Activated CD4-positive, alpha-beta T cell treated with anti-CD3 and anti-CD28 coated beads, Interleukin-2, amount 10 ng/mL, durations not matched to agents 24 days and 14 days (primary cell): ENCODE measurements around the gene CELF6. TPM values are rescaled to one million over a fixed set of nuclear protein-coding genes. Genes with fewer than 3 reads are reported as not detected.

Experiments
- DNase-seq: peaks from one replicate; pipeline ENCODE4 v3.0.0; 2022
- H3K27ac Mint-ChIP-seq: one replicate; pipeline ENCODE4 v1.8.0; 2022; ENCODE audit warnings: mild to moderate bottlenecking, mixed read lengths
- H3K27me3 Mint-ChIP-seq: one replicate; pipeline ENCODE4 v1.8.0; 2022; ENCODE audit warnings: mixed read lengths
- H3K36me3 Mint-ChIP-seq: one replicate; pipeline ENCODE4 v1.8.0; 2022; ENCODE audit warnings: low read depth, mild to moderate bottlenecking, mixed read lengths
- H3K4me1 Mint-ChIP-seq: one replicate; pipeline ENCODE4 v1.8.0; 2021; ENCODE audit warnings: mixed read lengths
- H3K4me3 Mint-ChIP-seq: one replicate; pipeline ENCODE4 v1.8.0; 2022; ENCODE audit warnings: mild to moderate bottlenecking, moderate library complexity, mixed read lengths
- H3K9me3 Mint-ChIP-seq: one replicate; pipeline ENCODE4 v1.8.0; 2021; ENCODE audit warnings: mixed read lengths
- intact Hi-C: fragments of 100-400 bp; cut with micrococcal nuclease; formaldehyde crosslinking; loops from one replicate; pipeline ENCODE4 v1.15.1; 2023
- total RNA-seq: library from RNA; stranded (reverse); gene quantifications from 2 replicates; pipeline ENCODE4 v1.2.3, GENCODE V29; 2022

Gene CELF6
- total RNA-seq, 1 donor from 2014 or later, result 0.21 TPM

DNA sequence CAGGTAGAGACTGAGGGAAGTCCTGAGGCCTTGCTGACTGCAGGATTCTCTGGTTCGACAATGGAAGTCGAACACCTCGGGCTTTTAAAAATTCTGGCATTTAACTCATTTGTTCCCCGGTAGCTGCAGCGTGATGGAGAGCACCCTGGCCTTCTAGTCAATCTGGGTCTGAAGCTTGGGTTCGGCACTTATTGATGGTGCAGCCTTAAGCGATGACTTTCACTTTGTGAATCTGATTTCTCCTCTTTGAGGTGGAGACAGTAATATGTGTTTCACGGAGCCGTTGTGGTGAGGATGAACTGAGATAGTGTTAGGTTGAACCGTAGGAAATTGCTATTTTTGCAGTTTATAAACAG, 47.0 kb downstream of the CELF6 start:
- intact Hi-C loops, result loop anchor here (1.0 to 2.0 kb wide), 8 partner anchors 36 to 510 kb away; partner anchors contain the start of genes ADPGK, ARIH1, HEXA and MYO9A
- Mint-ChIP-seq H3K36me3 (peaks cover 16% of the 10 kb centered on the region), H3K9me3 (no peaks in the 10 kb centered on the region), H3K4me1 (peaks cover 32% of the 10 kb centered on the region), H3K27me3 (peaks cover 4% of the 10 kb centered on the region), H3K4me3 (peak overlapping the region; percentile 88), H3K27ac (peak overlapping the region; percentile 84)
- DNase-seq, result no peak

DNA sequence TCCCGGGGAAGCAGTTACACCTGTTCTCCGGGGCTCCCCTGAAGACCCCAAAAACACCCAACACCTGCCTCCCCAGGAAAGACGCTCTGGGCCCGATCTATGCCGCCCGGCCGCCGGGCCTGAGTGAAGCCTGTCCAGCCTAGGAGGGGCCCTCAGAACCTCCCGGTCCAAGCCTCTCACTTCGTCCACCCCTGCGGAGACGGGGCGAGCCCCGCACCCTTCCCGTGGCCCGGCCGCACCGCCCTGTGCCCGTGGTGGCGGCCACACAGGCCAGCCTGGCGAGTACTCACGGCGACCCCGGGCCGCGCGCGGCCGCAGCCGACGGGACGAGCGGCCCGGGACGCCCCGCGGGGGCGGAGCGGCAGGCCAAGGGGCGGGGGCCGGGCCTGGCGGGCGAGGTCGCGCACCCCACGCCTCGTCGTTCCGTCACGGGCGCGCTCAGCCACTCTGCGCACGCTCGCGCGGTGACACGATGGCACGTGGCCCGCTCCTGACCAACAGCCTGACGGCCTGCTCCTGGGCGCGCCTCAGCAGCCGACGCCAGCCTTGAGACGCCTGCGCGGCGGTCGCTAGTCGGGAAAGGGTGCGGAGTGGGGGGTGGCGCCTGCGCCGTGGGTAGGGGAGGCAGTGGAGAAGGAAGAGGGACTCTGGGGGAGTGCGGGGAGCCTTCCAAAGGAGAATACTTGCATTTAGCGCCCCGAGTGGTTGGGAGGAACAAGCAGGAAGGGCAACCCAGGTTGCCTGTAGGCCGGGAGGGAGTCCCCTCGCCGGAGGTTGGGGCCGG, 47.6 kb downstream of the CELF6 start, which contains the start of gene PARP6:
Gene PARP6 (minus strand): TSS at position 342 of the 784 bp plus-strand sequence. CDS start 5,077 bp downstream, outside the sequence.
- Mint-ChIP-seq H3K27me3 (peaks cover 3% of the 10 kb centered on the region), H3K4me1 (peaks cover 32% of the 10 kb centered on the region), H3K36me3 (peaks cover 18% of the 10 kb centered on the region), H3K27ac (peak within 1 kb of the TSS; percentile 88), H3K4me3 (peak within 1 kb of the TSS; percentile 94), H3K9me3 (no peaks in the 10 kb centered on the region)
- intact Hi-C loops, result loop anchor here (1.0 to 2.0 kb wide), 8 partner anchors 35 to 510 kb away; partner anchors contain the start of genes ADPGK, ARIH1, HEXA and MYO9A
- peak; percentile 100 for DNase-seq

DNA sequence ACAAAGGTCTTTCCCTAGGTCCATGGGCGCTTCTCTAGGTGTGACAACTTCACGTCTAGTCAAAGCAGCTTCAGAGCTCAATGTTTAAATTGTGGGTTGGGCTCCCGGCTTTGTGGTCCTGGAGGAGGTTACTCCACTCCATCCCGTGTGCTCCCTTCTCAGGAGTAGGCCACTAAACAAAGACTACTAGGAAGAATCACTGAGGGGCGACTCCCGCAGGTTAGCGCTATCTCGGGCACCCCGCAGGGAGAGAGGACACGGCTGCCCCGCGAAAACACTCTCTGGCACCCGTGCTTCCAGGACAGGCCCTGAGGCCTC, 48.1 kb downstream of the CELF6 start:
- peaks cover 23% of the 10 kb centered on the region for H3K36me3 Mint-ChIP-seq
- intact Hi-C loops, result loop anchor here (1.0 to 2.0 kb wide), 8 partner anchors 35 to 511 kb away; partner anchors contain the start of genes ADPGK, ARIH1, HEXA and MYO9A
- no peak for DNase-seq
- H3K4me3 Mint-ChIP-seq, result peak overlapping the region; percentile 94
- H3K9me3 Mint-ChIP-seq, result no peaks in the 10 kb centered on the region
- H3K27me3 Mint-ChIP-seq, result peaks cover 3% of the 10 kb centered on the region
- peaks cover 32% of the 10 kb centered on the region for H3K4me1 Mint-ChIP-seq
- H3K27ac Mint-ChIP-seq, result peak overlapping the region; percentile 88

DNA sequence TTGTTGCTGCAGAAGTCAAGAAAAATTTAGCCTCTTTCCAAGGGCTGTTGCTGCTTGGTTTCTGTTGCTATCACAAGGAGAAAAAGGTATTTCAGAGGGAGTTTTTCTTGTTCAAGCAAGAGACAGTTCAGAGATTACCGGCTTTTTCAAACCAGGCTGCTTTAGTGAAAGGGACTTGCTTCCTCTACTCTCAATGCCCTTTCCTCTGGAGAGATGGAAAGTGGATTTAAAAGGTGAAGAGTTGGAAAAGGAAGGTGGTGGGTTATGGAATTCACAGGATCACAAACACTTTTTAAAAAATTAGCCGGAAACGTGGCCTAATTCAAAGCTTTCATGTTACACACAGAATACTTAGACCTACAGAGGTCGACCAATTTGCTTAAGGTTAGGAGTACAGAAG, 48.7 kb downstream of the CELF6 start:
- no peaks in the 10 kb centered on the region for H3K9me3 Mint-ChIP-seq
- H3K4me3 Mint-ChIP-seq, result peak overlapping the region; percentile 94
- intact Hi-C loops, result no loop called here
- peaks cover 3% of the 10 kb centered on the region for H3K27me3 Mint-ChIP-seq
- H3K27ac Mint-ChIP-seq, result peak overlapping the region; percentile 4
- peaks cover 29% of the 10 kb centered on the region for H3K36me3 Mint-ChIP-seq
- peaks cover 32% of the 10 kb centered on the region for H3K4me1 Mint-ChIP-seq
- no peak for DNase-seq

DNA sequence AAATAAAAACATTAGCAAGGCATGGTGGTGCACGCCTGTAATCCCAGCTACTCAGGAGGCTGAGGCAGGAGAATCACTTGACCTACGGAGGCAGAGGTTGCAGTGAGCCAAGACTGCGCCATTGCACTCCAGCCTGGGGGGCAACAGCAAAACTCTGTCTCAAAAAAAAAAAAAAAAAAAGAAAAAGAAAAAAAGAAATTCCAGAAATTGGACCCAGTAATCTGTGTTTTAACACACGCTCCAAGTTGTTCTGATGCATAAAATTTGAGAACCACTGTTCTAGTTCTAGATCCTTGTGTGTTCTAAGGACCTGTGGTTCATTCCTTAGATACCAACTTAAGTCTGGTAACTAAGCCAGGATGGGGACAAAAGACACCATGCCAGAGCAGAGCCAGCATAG, 50.2 kb downstream of the CELF6 start:
- Mint-ChIP-seq H3K4me1 (peaks cover 35% of the 10 kb centered on the region), H3K4me3 (no peak overlapping the region), H3K9me3 (no peaks in the 10 kb centered on the region), H3K27ac (no peak overlapping the region), H3K27me3 (no peaks in the 10 kb centered on the region), H3K36me3 (peaks cover 42% of the 10 kb centered on the region)
- intact Hi-C loops, result no loop called here
- DNase-seq, result no peak

DNA sequence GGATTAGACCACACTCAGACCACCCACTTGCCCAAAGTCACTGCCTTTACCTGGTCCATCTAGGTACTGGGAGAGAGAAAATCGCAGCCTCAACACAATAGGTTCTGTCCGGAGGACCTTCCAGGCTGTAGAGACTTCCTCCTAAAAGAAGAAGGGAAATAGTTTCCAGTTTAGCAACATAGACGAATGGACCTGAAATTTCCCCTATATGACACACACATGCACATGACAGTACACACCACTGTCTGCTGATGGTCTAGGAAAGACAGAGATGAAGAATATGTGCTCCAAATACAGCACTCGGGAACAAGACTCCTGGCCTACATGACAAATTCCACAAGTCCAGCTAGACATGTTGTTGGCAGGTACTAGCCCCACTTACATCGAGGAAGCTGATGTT, 54.9 kb downstream of the CELF6 start:
- Mint-ChIP-seq H3K27me3 (no peaks in the 10 kb centered on the region), H3K4me1 (peaks cover 23% of the 10 kb centered on the region), H3K4me3 (no peak overlapping the region), H3K27ac (no peak overlapping the region), H3K36me3 (peaks cover 78% of the 10 kb centered on the region), H3K9me3 (no peaks in the 10 kb centered on the region)
- no peak for DNase-seq
- intact Hi-C loops, result loop anchor here (2.0 kb wide), 1 partner anchor 38 kb away; no protein-coding TSS in a partner anchor

DNA sequence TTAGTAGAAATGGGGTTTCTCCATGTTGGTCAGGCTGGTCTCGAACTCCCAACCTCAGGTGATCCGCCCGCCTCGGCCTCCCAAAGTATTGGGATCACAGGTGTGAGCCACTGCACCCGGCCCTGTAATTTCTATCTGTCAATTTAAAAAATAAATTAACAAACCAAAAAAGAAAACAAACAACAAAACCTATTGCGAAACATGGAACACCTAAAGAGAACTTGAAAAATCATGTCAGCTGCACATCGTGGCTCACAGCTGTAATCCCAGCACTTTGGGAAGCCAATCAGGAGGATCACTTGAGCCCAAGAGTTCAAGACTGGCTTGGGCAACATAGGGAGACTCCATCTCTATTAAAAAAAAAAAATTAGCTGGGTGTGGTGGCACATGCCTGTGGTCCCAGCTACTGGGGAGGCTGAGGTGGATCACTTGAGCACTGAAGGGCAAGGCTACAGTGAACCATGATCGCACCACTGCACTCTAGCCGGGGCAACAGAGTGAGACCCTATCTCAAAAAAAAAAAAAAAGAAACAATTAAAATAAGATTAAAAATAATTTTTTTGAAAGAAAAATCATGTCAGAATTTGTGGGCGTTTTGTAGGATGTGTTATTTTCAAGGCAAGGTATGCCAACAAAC, 67.2 kb downstream of the CELF6 start:
- Mint-ChIP-seq H3K4me3 (no peak overlapping the region), H3K27ac (no peak overlapping the region), H3K4me1 (peaks cover 4% of the 10 kb centered on the region), H3K36me3 (peaks cover 79% of the 10 kb centered on the region), H3K9me3 (no peaks in the 10 kb centered on the region), H3K27me3 (no peaks in the 10 kb centered on the region)
- no peak for DNase-seq
- intact Hi-C loops, result no loop called here

DNA sequence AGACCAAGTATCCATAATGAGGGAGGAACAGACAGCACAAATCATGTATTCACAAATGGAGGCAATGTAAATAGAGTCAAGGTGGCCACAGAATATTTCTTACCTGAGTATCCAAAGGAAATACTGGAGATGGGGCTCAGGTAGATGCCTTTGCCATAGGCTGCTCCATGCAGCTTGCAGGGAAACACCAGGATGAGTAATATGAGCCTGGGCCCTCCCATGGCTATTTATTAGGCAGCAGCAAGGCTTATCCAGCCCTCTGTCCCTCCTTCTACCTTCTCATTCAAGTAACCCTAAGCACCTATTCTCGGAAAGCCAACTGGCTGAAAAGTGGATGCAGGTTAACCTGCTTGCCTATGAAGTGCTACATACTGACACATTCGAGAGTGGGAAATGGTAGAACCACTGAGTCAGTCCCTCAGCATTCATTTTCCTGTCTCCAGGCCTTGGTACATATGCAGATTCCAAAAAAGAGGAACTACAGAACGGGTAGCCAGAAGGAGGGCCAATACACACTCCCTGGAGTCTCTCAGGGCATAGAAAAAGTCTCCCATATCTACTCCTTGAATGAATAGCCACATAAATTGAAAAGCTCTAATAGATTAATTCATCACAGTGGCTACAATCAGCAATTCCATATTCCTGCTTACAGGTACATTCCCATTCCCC, 70.7 kb downstream of the CELF6 start:
- H3K4me1 Mint-ChIP-seq, result peaks cover 4% of the 10 kb centered on the region
- H3K4me3 Mint-ChIP-seq, result no peak overlapping the region
- no peaks in the 10 kb centered on the region for H3K27me3 Mint-ChIP-seq
- DNase-seq, result no peak
- no peak overlapping the region for H3K27ac Mint-ChIP-seq
- no peaks in the 10 kb centered on the region for H3K9me3 Mint-ChIP-seq
- intact Hi-C loops, result no loop called here
- H3K36me3 Mint-ChIP-seq, result peaks cover 67% of the 10 kb centered on the region

DNA sequence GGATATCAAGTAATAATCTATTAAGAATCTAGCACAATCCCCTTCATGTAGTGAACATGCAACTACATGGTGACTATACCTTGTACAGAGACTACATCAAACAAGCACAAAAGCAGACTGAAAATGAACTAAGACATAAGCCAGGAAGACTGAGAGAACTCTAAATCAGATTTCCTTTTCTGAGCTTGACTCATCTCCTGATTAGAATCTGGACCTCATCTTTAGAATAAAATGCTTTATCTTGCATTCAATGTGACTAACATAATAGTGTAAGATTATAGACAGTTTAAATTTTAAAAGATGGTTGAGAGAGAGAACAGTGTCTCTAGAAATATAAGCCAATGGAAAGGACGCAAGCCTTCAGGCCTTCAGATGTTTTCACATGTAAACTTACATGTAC, 71.4 kb downstream of the CELF6 start:
- no peak overlapping the region for H3K4me3 Mint-ChIP-seq
- no peak for DNase-seq
- no peak overlapping the region for H3K27ac Mint-ChIP-seq
- H3K27me3 Mint-ChIP-seq, result no peaks in the 10 kb centered on the region
- peaks cover 68% of the 10 kb centered on the region for H3K36me3 Mint-ChIP-seq
- H3K4me1 Mint-ChIP-seq, result peaks cover 7% of the 10 kb centered on the region
- intact Hi-C loops, result no loop called here
- no peaks in the 10 kb centered on the region for H3K9me3 Mint-ChIP-seq

DNA sequence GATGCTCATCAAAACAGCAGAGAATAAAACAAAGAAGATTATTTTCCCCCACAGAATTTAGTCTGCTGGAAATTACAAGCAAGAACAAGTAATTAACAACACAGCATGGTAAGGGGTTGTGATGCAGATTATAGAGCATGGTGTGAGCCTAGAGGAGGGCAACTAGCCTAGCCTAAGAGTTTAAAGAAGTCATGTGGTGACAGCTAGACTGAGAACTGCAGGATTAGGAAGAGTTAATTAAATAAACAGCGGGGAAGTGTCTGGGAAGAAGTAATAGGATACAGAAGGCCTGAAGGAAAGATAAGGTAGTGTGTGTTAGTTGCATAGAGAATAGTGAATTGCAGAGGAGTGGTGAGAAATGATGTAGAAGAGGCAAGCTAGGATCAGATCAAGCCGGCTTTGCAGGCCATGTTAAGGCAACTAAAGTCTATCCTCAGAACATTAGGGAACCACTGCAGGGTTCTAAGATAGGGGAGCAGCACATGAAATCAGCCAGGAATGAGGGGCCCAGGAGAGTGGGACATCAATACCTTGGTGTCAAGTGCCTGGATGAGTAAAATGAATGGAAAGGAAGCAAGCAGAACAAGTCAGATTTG, 77.1 kb downstream of the CELF6 start:
- Mint-ChIP-seq H3K4me1 (peaks cover 12% of the 10 kb centered on the region), H3K9me3 (no peaks in the 10 kb centered on the region), H3K27me3 (no peaks in the 10 kb centered on the region), H3K36me3 (peaks cover 55% of the 10 kb centered on the region), H3K27ac (no peak overlapping the region), H3K4me3 (no peak overlapping the region)
- intact Hi-C loops, result no loop called here
- DNase-seq, result no peak

DNA sequence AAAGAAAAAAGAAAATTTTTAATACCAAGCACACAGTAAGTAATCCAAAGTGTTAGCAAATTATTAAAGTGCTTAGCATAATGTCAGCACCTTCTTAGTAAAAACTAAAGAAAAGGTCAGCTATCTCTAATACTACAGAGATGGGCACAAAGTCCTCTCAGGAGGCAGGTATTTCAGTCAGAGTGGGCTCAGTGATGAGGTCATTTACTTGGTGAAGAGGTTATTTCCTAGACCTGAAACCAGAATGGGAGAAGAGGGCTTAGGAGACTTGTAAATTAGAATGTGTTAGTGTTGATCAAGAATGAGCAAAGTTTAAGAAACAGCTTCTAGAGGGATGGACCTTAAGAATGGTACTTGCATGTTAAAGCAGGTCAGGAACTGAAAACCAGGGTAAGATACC, 80.3 kb downstream of the CELF6 start:
- Mint-ChIP-seq H3K27ac (no peak overlapping the region), H3K4me1 (peaks cover 34% of the 10 kb centered on the region), H3K36me3 (peaks cover 46% of the 10 kb centered on the region), H3K27me3 (peaks cover 2% of the 10 kb centered on the region), H3K9me3 (no peaks in the 10 kb centered on the region), H3K4me3 (no peak overlapping the region)
- no peak for DNase-seq
- intact Hi-C loops, result no loop called here

DNA sequence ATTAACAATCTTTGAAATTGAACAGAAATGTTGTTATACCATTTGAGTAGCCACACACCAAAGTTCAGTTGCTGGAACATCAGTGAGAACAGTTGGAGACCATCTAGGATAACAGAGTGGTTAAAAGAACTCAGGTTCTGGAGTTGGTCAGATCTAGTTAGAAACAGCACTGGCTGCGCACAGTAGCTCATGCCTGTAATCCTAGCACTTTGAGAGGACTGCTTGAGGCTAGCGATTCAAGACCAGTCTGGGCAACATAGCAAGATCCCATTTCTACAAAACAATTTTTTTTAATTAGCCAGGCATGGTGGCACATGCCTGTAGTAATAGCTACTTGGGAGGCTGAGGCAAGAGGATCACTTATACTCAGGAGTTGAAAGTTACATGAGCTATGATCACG, 81.4 kb downstream of the CELF6 start:
- intact Hi-C loops, result no loop called here
- Mint-ChIP-seq H3K27ac (no peak overlapping the region), H3K9me3 (no peaks in the 10 kb centered on the region), H3K27me3 (peaks cover 2% of the 10 kb centered on the region), H3K4me3 (no peak overlapping the region), H3K36me3 (peaks cover 36% of the 10 kb centered on the region), H3K4me1 (peaks cover 37% of the 10 kb centered on the region)
- DNase-seq, result no peak

DNA sequence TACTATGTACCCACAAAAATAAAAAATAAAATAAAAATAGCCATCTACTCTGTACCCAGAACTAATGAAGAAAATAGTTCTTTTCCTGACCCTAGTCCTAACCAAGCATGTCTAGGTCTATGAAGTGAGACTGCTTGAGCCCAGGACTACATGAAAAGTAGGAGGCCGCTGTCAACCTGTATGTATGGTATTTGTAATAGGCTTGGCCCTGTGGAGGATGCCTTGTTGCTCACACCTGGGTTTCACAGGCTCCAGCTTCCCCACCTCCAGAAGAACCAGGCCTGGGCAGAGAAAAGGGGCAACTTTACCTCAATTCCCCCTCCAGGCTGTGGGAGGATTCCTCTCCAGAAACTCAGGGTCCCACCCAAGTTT, 82.1 kb downstream of the CELF6 start:
- Mint-ChIP-seq H3K27ac (peak overlapping the region; percentile 95), H3K9me3 (no peaks in the 10 kb centered on the region), H3K4me1 (peaks cover 38% of the 10 kb centered on the region), H3K36me3 (peaks cover 31% of the 10 kb centered on the region), H3K27me3 (peaks cover 2% of the 10 kb centered on the region), H3K4me3 (peak overlapping the region; percentile 84)
- intact Hi-C loops, result loop anchor here (1.0 kb wide), 2 partner anchors 10 to 34 kb away; partner anchors contain the start of gene PARP6
- no peak for DNase-seq
